ENCODE measurements around the gene PGS1.

PGS1 gene

DNA sequence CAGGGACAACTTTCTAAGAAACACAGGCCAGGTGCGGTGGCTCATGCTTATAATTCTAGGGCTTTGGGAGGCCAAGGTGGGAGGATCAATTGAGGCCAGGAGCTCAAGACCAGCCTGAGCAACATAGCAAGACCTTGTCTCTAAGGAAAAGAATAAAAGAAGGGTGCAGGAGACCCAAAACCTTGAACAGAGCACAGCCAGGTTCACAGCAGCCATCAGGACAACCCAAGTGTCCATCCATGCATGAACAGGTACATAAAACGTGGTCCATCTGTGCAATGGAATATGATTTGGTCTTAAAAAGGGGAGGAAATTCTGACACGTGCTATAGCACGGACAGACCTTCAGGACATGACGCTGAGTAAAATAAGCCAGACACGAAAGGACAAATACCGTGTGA lies 91.0 kb downstream of the PGS1 start:
- H3K27ac ChIP-seq (ENCODE audit: low read length): no peak overlapping the region
- H3K9me3 ChIP-seq (ENCODE audit: control insufficient read depth, low read depth, low read length): no peaks in the 10 kb centered on the region
- no peaks in the 10 kb centered on the region for H3K4me1 ChIP-seq (ENCODE audit: control insufficient read depth, low read depth, low read length)
- H3K27me3 ChIP-seq (ENCODE audit: control insufficient read depth, insufficient read depth, low read length): no peaks in the 10 kb centered on the region
- H3K4me3 ChIP-seq (ENCODE audit: low read length): no peak overlapping the region
- H3K9ac ChIP-seq (ENCODE audit: low read length): no peak overlapping the region
- no peaks in the 10 kb centered on the region for H3K36me3 ChIP-seq (ENCODE audit: control insufficient read depth, low read depth, low read length)

DNA sequence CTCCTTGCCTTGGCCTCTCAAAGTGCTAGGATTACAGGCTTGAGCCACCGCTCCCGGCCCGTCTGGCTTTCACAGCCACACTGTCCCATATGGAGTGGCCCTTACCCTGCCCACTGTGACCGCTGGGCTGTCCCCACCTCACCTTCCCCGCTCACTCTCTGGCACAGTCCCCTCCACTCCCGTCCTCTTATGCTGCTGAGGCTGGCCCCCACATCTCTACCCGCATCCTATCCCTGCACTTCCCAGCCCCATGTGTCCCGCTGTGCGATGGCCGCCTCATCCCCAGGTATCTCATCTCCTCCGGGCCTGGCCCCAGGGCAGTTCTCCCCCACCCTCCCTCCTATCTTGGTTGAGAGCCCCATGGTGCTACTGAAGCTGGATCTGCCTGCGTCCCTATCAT lies 93.2 kb downstream of the PGS1 start:
- Histone ChIP-seq H3K9me3 (ENCODE audit: control insufficient read depth, low read depth, low read length) (no peaks in the 10 kb centered on the region), H3K4me3 (ENCODE audit: low read length) (no peak overlapping the region), H3K9ac (ENCODE audit: low read length) (no peak overlapping the region), H3K27me3 (ENCODE audit: control insufficient read depth, insufficient read depth, low read length) (no peaks in the 10 kb centered on the region), H3K4me1 (ENCODE audit: control insufficient read depth, low read depth, low read length) (no peaks in the 10 kb centered on the region), H3K27ac (ENCODE audit: low read length) (no peak overlapping the region), H3K36me3 (ENCODE audit: control insufficient read depth, low read depth, low read length) (no peaks in the 10 kb centered on the region)

DNA sequence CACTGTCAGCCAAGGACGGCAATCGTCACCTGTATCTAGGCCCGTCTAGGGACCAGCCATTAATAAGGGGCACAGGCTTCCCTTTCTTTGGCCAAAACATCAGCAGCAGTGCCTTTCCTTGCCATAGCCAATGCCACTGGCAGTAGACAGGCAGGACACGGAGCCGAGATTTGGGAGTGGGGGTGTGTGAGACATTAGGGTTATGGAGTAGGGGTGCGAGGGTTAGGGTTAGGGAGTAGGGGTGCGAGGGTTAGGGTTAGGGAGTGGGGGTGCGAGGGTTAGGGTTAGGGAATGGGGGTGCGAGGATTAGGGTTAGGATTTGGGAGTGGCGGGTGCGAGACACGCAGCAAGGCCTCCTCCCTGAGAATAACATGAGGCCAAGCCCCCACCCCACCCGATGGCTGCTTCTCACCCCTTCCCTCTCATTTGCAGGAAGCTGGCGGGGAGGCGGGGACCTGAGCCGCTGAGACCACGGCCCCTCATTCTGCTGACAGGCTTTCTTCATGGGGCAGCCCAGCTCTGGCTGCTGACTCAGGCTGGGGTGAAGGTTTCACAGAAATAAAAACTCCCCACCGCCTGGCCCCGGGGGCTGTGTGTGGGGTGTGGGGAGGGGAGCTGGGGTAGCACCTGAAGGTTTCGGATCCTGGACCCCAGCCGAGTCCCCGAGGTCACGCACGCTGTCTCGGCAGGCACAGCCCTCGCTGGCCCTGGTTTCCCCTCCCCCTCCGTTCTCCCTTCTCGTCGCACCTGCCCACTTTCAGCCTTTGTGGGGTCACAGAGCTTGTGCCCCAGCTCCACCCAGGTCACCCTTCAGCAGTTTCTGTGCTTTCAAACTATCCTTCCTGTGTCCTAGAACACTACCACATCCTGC lies 93.8 kb downstream of the PGS1 start:
- H3K36me3 ChIP-seq (ENCODE audit: control insufficient read depth, low read depth, low read length): no peaks in the 10 kb centered on the region
- no peaks in the 10 kb centered on the region for H3K4me1 ChIP-seq (ENCODE audit: control insufficient read depth, low read depth, low read length)
- no peak overlapping the region for H3K27ac ChIP-seq (ENCODE audit: low read length)
- no peak overlapping the region for H3K9ac ChIP-seq (ENCODE audit: low read length)
- no peak overlapping the region for H3K4me3 ChIP-seq (ENCODE audit: low read length)
- H3K9me3 ChIP-seq (ENCODE audit: control insufficient read depth, low read depth, low read length): no peaks in the 10 kb centered on the region
- no peaks in the 10 kb centered on the region for H3K27me3 ChIP-seq (ENCODE audit: control insufficient read depth, insufficient read depth, low read length)

DNA sequence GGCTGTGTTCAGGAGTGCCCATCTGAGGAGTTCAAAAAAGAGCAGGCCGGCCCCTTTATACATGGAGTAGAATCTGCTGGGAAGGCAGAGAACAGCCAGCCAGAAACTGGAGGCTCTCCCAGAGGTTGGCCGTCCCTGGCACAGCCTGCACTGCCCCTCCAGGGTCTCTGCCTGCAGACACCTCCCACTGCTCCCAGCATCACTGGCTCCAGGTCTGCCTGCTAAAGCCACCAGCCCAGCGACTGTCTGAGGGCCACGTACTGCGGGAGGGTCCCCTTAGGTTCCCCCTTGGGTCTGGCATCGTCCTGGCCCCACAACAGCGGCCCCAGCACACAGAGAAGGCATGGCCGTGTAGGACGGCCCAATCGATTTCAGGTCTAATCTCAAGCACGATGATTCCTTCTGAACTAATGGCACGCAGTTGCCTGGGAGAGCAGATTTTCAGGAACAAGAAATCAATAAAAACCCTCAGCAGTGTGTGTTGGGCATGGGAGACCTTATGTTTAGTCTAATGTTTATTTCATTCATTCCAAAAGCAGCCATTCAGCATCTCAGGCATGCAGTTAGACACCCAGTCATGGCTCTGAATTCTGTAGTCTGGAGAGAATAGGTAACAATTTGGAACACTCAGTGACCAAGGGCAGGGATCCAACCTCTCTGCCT lies 95.6 kb downstream of the PGS1 start:
- H3K4me1 ChIP-seq (ENCODE audit: control insufficient read depth, low read depth, low read length): no peaks in the 10 kb centered on the region
- H3K27me3 ChIP-seq (ENCODE audit: control insufficient read depth, insufficient read depth, low read length): no peaks in the 10 kb centered on the region
- no peak overlapping the region for H3K9ac ChIP-seq (ENCODE audit: low read length)
- no peaks in the 10 kb centered on the region for H3K36me3 ChIP-seq (ENCODE audit: control insufficient read depth, low read depth, low read length)
- no peak overlapping the region for H3K4me3 ChIP-seq (ENCODE audit: low read length)
- H3K9me3 ChIP-seq (ENCODE audit: control insufficient read depth, low read depth, low read length): no peaks in the 10 kb centered on the region
- H3K27ac ChIP-seq (ENCODE audit: low read length): no peak overlapping the region
